Activated CD4-positive, alpha-beta T cell treated with anti-CD3 and anti-CD28 coated beads for 48 hours (primary cell): ENCODE results near the gene FRMPD3.

ENCODE experiments used
- DNase-seq: peaks from one replicate; pipeline ENCODE4 v3.0.0-alpha.2; 2020

Gene FRMPD3

GRCh38 chrX:107482046-107482445 is 32.6 kb downstream of the FRMPD3 start:
- DNase-seq, result no peak

- no peak for DNase-seq
Measured at GRCh38 chrX:107484002-107484726, 34.7 kb downstream of the FRMPD3 start.

GRCh38 chrX:107485013-107485412 is 35.6 kb downstream of the FRMPD3 start:
- no peak for DNase-seq

- DNase-seq, result no peak
Measured at GRCh38 chrX:107493141-107493540, 43.7 kb downstream of the FRMPD3 start.

GRCh38 chrX:107496786-107497185 is 47.3 kb downstream of the FRMPD3 start:
- DNase-seq, result no peak
